HEK293 (cell line): ENCODE results near the gene AFG1L.

Experiments used
- ZFP37 ChIP-seq: fragments of 450-650 bp; formaldehyde crosslinking; IDR thresholded peaks from 2 replicates; pipeline ENCODE4 v1.5.1; 2016; ENCODE audit warnings: missing biosample characterization, missing genetic modification characterization
- ZFP41 ChIP-seq: fragments of 450-650 bp; formaldehyde crosslinking; IDR thresholded peaks from 2 replicates; pipeline ENCODE4 v1.5.1; 2016; ENCODE audit warnings: missing biosample characterization, missing genetic modification characterization, borderline replicate concordance
- ZNF121 ChIP-seq: fragments of 450-650 bp; formaldehyde crosslinking; IDR thresholded peaks from 2 replicates; pipeline ENCODE4 v1.5.1; 2016; ENCODE audit warnings: missing biosample characterization, missing genetic modification characterization
- ZNF274 ChIP-seq, 2 experiments: fragments of 200-500 bp in 1 of 2; fragments of 450-650 bp in 1 of 2; sonication (Bioruptor generic) in 1 of 2; formaldehyde crosslinking in 1 of 2; IDR thresholded peaks; 2 replicates each; pipeline versions ENCODE4 v1.5.1 to v1.6.1; 2014 to 2016; ENCODE audit warnings: borderline replicate concordance in 1 of 2, inconsistent platforms in 1 of 2, low read length in 1 of 2, missing biosample characterization in 1 of 2, missing genetic modification characterization in 1 of 2
- ZNF350 ChIP-seq: fragments of 450-650 bp; formaldehyde crosslinking; IDR thresholded peaks from 2 replicates; pipeline ENCODE4 v1.5.0; 2017; ENCODE audit warnings: missing biosample characterization, mild to moderate bottlenecking, missing genetic modification characterization
- ZNF626 ChIP-seq: fragments of 450-650 bp; sonication (Bioruptor Pico); formaldehyde crosslinking; IDR thresholded peaks from 2 replicates; pipeline ENCODE4 v1.5.1; 2018; ENCODE audit warnings: missing biosample characterization, missing genetic modification characterization, inconsistent platforms
- TF ChIP-seq, protein P1 (sequence below): fragments of 450-650 bp; formaldehyde crosslinking; IDR thresholded peaks from 2 replicates; pipeline ENCODE4 v1.5.1; 2016; ENCODE audit warnings: missing biosample characterization, missing genetic modification characterization
- TF ChIP-seq, protein P2 (sequence below): fragments of 450-650 bp; formaldehyde crosslinking; IDR thresholded peaks from 2 replicates; pipeline ENCODE4 v1.5.1; 2016; ENCODE audit warnings: missing biosample characterization, missing genetic modification characterization
- TF ChIP-seq, protein P3 (sequence below): IDR thresholded peaks from 2 replicates; pipeline ENCODE4 v1.6.1; 2011; ENCODE audit warnings: mild to moderate bottlenecking, low read depth, low read length, borderline replicate concordance

- TF ChIP-seq ZNF350 (tag by site-specific recombination) (no peak), ZNF626 (tag by site-specific recombination) (no peak), ZFP41 (tag by site-specific recombination) (no peak), ZNF274 (IDR thresholded peaks at IDR 0.05; ENCODE audit: low read length) (no peak), ZNF274 (tag by site-specific recombination; IDR thresholded peaks at IDR 0.05; ENCODE audit: borderline replicate concordance) (no peak), ZFP37 (no peak), ZNF121 (tag by site-specific recombination) (no peak)
- TF ChIP-seq, protein P1, sequence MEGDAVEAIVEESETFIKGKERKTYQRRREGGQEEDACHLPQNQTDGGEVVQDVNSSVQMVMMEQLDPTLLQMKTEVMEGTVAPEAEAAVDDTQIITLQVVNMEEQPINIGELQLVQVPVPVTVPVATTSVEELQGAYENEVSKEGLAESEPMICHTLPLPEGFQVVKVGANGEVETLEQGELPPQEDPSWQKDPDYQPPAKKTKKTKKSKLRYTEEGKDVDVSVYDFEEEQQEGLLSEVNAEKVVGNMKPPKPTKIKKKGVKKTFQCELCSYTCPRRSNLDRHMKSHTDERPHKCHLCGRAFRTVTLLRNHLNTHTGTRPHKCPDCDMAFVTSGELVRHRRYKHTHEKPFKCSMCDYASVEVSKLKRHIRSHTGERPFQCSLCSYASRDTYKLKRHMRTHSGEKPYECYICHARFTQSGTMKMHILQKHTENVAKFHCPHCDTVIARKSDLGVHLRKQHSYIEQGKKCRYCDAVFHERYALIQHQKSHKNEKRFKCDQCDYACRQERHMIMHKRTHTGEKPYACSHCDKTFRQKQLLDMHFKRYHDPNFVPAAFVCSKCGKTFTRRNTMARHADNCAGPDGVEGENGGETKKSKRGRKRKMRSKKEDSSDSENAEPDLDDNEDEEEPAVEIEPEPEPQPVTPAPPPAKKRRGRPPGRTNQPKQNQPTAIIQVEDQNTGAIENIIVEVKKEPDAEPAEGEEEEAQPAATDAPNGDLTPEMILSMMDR: no peak
- TF ChIP-seq, protein P2, sequence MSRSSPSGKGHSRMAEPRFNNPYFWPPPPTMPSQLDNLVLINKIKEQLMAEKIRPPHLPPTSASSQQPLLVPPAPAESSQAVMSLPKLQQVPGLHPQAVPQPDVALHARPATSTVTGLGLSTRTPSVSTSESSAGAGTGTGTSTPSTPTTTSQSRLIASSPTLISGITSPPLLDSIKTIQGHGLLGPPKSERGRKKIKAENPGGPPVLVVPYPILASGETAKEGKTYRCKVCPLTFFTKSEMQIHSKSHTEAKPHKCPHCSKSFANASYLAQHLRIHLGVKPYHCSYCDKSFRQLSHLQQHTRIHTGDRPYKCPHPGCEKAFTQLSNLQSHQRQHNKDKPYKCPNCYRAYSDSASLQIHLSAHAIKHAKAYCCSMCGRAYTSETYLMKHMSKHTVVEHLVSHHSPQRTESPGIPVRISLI: no peak
- TF ChIP-seq, protein P3, sequence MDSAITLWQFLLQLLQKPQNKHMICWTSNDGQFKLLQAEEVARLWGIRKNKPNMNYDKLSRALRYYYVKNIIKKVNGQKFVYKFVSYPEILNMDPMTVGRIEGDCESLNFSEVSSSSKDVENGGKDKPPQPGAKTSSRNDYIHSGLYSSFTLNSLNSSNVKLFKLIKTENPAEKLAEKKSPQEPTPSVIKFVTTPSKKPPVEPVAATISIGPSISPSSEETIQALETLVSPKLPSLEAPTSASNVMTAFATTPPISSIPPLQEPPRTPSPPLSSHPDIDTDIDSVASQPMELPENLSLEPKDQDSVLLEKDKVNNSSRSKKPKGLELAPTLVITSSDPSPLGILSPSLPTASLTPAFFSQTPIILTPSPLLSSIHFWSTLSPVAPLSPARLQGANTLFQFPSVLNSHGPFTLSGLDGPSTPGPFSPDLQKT: no peak
These were observed 113.3 kb downstream of the AFG1L start for GRCh38 chr6:108407904-108408827.
